Hepatocyte (in vitro differentiated cells): ENCODE data around the gene AP3S2.

ENCODE experiments used
- CTCF ChIP-seq: fragments of 200-600 bp; sonication (generic); IDR thresholded peaks from 2 replicates; pipeline ENCODE4 v1.5.1; 2016; ENCODE audit warnings: antibody characterized with exemption, mild to moderate bottlenecking; ENCODE audit not compliant: poor library complexity
- EZH2 ChIP-seq: fragments of 200-600 bp; sonication (generic); IDR thresholded peaks from 2 replicates; pipeline ENCODE4 v1.6.1; 2016; ENCODE audit warnings: antibody characterized with exemption, mild to moderate bottlenecking, borderline replicate concordance
- EZH2phosphoT487 ChIP-seq: fragments of 200-600 bp; sonication (generic); IDR thresholded peaks from one replicate; pipeline ENCODE4 v1.6.1; 2018; ENCODE audit warnings: antibody characterized with exemption, mild to moderate bottlenecking, low read depth, moderate library complexity; ENCODE audit not compliant: unreplicated experiment, severe bottlenecking

- no peak for TF ChIP-seq CTCF
- no peak for TF ChIP-seq EZH2
- TF ChIP-seq EZH2phosphoT487, result no peak
These were observed 78.0 kb downstream of the AP3S2 start for GRCh38 chr15:89815769-89816168.
